Measurements from ENCODE around the gene VSIG2. TPM values are rescaled to one million over a fixed set of nuclear protein-coding genes. Genes with fewer than 3 reads are reported as not detected.

The VSIG2 gene
- total and polyA plus RNA-seq, 2 donors (not counting 3 experiments of a cell fraction or from before 2014, with no cell fraction given), result 1.2 to 7.0 TPM

DNA sequence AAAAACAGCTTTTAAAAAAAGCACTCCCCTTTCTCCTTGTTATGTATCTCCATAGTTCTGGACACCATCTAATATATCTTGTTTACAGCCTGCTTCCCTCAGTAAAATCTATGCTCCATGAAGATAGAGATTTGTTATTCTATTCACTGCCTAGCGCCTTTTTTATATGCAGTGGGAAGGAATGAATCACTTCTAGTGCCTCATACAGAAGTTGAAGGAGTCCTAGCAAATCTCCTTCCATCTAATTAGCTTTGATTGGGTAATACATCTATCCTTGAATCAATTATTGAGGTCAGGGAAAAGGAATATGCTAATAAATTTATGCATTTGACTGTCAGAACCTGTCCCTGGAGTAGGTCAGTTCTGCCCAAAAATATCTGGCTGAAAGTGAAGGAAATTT lies 52.5 kb downstream of the VSIG2 start:
- Histone ChIP-seq H3K9me3 (replicated peaks; ENCODE audit: control insufficient read depth, insufficient read depth, low read length) (no peaks in the 10 kb centered on the region), H3K9ac (replicated peaks; ENCODE audit: extremely low read depth, insufficient read depth, low read length) (no peak overlapping the region), H3K36me3 (ENCODE audit: control insufficient read depth in 2 of 2, extremely low read depth in 1 of 2, insufficient read depth in 2 of 2, low read length in 2 of 2) (no peaks in the 10 kb centered on the region), H3K9me1 (replicated peaks; ENCODE audit: control insufficient read depth, extremely low read depth, insufficient read depth, low read length) (no peaks in the 10 kb centered on the region), H3K4me1 (ENCODE audit: control insufficient read depth, extremely low read depth, insufficient read depth, low read length) (no peaks in the 10 kb centered on the region), H3K27ac (ENCODE audit: insufficient read depth, low read depth, low read length) (no peak overlapping the region), H3K4me2 (ENCODE audit: insufficient read depth, low read length) (no peak overlapping the region), H3K27me3 (ENCODE audit: control insufficient read depth in 2 of 2, insufficient read depth in 2 of 2, low read length in 2 of 2) (peaks cover 6 to 20% of the 10 kb centered on the region in 2 experiments), H3K79me2 (ENCODE audit: control insufficient read depth, insufficient read depth, low read length) (no peaks in the 10 kb centered on the region), H4K20me1 (replicated peaks; ENCODE audit: control insufficient read depth, extremely low read depth, insufficient read depth, low read length) (no peaks in the 10 kb centered on the region), H2AFZ (ENCODE audit: low read depth, low read length) (no peak overlapping the region), H3K4me3 (replicated peaks in 1 of 3; ENCODE audit: insufficient read depth in 1 of 3, low read depth in 1 of 3, low read length in 3 of 3) (no peak overlapping the region)
- ChIA-PET CTCF (interaction anchor here (1.2 to 1.5 kb wide), 3 partner anchors 14 to 47 kb away, joined by 4 to 5 read pairs (median 4); no protein-coding TSS in a partner anchor), POLR2A (no interaction called here)
- no peak for TF ChIP-seq POLR2AphosphoS5 (IDR thresholded peaks at IDR 0.05; ENCODE audit: insufficient read depth, low read depth, low read length)
- no peak for TF ChIP-seq MYC (IDR thresholded peaks at IDR 0.05; ENCODE audit: low read depth, low read length)
- TF ChIP-seq FOS (IDR thresholded peaks at IDR 0.05; ENCODE audit: borderline replicate concordance, insufficient read depth, low read length), result no peak
- TF ChIP-seq, protein P1, sequence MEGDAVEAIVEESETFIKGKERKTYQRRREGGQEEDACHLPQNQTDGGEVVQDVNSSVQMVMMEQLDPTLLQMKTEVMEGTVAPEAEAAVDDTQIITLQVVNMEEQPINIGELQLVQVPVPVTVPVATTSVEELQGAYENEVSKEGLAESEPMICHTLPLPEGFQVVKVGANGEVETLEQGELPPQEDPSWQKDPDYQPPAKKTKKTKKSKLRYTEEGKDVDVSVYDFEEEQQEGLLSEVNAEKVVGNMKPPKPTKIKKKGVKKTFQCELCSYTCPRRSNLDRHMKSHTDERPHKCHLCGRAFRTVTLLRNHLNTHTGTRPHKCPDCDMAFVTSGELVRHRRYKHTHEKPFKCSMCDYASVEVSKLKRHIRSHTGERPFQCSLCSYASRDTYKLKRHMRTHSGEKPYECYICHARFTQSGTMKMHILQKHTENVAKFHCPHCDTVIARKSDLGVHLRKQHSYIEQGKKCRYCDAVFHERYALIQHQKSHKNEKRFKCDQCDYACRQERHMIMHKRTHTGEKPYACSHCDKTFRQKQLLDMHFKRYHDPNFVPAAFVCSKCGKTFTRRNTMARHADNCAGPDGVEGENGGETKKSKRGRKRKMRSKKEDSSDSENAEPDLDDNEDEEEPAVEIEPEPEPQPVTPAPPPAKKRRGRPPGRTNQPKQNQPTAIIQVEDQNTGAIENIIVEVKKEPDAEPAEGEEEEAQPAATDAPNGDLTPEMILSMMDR (IDR thresholded peaks at IDR 0.05; ENCODE audit: extremely low read depth in 1 of 2, insufficient read depth in 1 of 2, low read depth in 1 of 2, low read length in 2 of 2), result no peak
- no peak for TF ChIP-seq GATA2 (IDR thresholded peaks at IDR 0.05; ENCODE audit: insufficient read depth, insufficient read length, low read depth, low read length)
- TF ChIP-seq EZH2 (IDR thresholded peaks at IDR 0.05; ENCODE audit: borderline replicate concordance, low read depth, low read length, severe bottlenecking), result no peak
- no peak for TF ChIP-seq JUN (IDR thresholded peaks at IDR 0.05; ENCODE audit: borderline replicate concordance, insufficient read depth, insufficient read length, low read depth)
- TF ChIP-seq, protein P2, sequence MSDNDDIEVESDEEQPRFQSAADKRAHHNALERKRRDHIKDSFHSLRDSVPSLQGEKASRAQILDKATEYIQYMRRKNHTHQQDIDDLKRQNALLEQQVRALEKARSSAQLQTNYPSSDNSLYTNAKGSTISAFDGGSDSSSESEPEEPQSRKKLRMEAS (IDR thresholded peaks at IDR 0.05; ENCODE audit: insufficient read depth, insufficient read length), result no peak
- no peak for TF ChIP-seq POLR2A (IDR thresholded peaks at IDR 0.05; ENCODE audit: low read depth, low read length)
- intact Hi-C loops (cut with micrococcal nuclease), result no loop called here
- no peak for FAIRE-seq
- dilution Hi-C loops (cut with MboI; ENCODE audit: extremely low pct_ligation_motif_present, low sequenced_read_pairs), result no loop called here
- DNase-seq (ENCODE audit: low read depth, low spot score), result no peak
- BruUV-seq (replicated peaks), result no TSS peak

Other genes starting within 250 kb of the VSIG2 start
- gene OR8B12, start 208.6 kb downstream of the VSIG2 start, total RNA-seq, result not detected in 2 replicates
- not detected in 2 replicates for gene OR8B12, start 208.6 kb downstream of the VSIG2 start, polyA plus RNA-seq
- gene OR8A1, start 182.3 kb downstream of the VSIG2 start, total RNA-seq, result not detected in 2 replicates
- not detected in 2 replicates for gene OR8A1, start 182.3 kb downstream of the VSIG2 start, polyA plus RNA-seq
- gene PANX3, start 140.8 kb downstream of the VSIG2 start, total RNA-seq, result not detected in 2 replicates
- not detected in 2 replicates for gene PANX3, start 140.8 kb downstream of the VSIG2 start, polyA plus RNA-seq
- 29.6 and 34.4 TPM in 2 replicates for gene TBRG1, start 129.4 kb downstream of the VSIG2 start, total RNA-seq
- 22.4 and 24.3 TPM in 2 replicates for gene TBRG1, start 129.4 kb downstream of the VSIG2 start, polyA plus RNA-seq
- gene SIAE, start 78.5 kb downstream of the VSIG2 start, total RNA-seq, result 15.1 and 16.9 TPM in 2 replicates
- gene SIAE, start 78.5 kb downstream of the VSIG2 start, polyA plus RNA-seq, result 22.1 and 23.9 TPM in 2 replicates
- gene SPA17, start 78.4 kb downstream of the VSIG2 start, total RNA-seq, result 4.7 and 6.1 TPM in 2 replicates
- 2.8 and 3.9 TPM in 2 replicates for gene SPA17, start 78.4 kb downstream of the VSIG2 start, polyA plus RNA-seq
- gene NRGN, start 12.3 kb downstream of the VSIG2 start, total RNA-seq, result 30.9 and 33.5 TPM in 2 replicates
- 29.1 and 31.5 TPM in 2 replicates for gene NRGN, start 12.3 kb downstream of the VSIG2 start, polyA plus RNA-seq
- gene ESAM, start 10.0 kb upstream of the VSIG2 start, total RNA-seq, result 273 and 303 TPM in 2 replicates
- gene ESAM, start 10.0 kb upstream of the VSIG2 start, polyA plus RNA-seq, result 383 and 451 TPM in 2 replicates
- 17.0 and 23.2 TPM in 2 replicates for gene MSANTD2, start 48.2 kb upstream of the VSIG2 start, total RNA-seq
- gene MSANTD2, start 48.2 kb upstream of the VSIG2 start, polyA plus RNA-seq, result 5.5 and 5.6 TPM in 2 replicates
- gene ROBO3, start 113.2 kb upstream of the VSIG2 start, total RNA-seq, result 19.3 and 27.1 TPM in 2 replicates
- gene ROBO3, start 113.2 kb upstream of the VSIG2 start, polyA plus RNA-seq, result 65.4 and 79.4 TPM in 2 replicates
- 464 and 474 TPM in 2 replicates for gene ROBO4, start 145.6 kb upstream of the VSIG2 start, total RNA-seq
- 260 and 346 TPM in 2 replicates for gene ROBO4, start 145.6 kb upstream of the VSIG2 start, polyA plus RNA-seq
- gene HEPN1, start 167.0 kb upstream of the VSIG2 start, total RNA-seq, result not detected in 2 replicates
- not detected in 2 replicates for gene HEPN1, start 167.0 kb upstream of the VSIG2 start, polyA plus RNA-seq
- gene HEPACAM, start 183.8 kb upstream of the VSIG2 start, total RNA-seq, result not detected in 2 replicates
- 0.03 TPM in 1 of 2 replicates, not detected in the other for gene HEPACAM, start 183.8 kb upstream of the VSIG2 start, polyA plus RNA-seq
- gene CCDC15, start 201.9 kb upstream of the VSIG2 start, total RNA-seq, result 3.8 and 4.6 TPM in 2 replicates
- 0.75 and 0.92 TPM in 2 replicates for gene CCDC15, start 201.9 kb upstream of the VSIG2 start, polyA plus RNA-seq